ENCODE data around the gene PPP1R9B. TPM values are rescaled to one million over a fixed set of nuclear protein-coding genes. Genes with fewer than 3 reads are reported as not detected.
A peak's percentile ranks its signal among the peaks of the same experiment; 100 is the strongest.

Gene PPP1R9B
- total and polyA plus RNA-seq, 2 experiments from 2014 or later = 6.2 to 59.4 TPM

- TF ChIP-seq, protein P1, sequence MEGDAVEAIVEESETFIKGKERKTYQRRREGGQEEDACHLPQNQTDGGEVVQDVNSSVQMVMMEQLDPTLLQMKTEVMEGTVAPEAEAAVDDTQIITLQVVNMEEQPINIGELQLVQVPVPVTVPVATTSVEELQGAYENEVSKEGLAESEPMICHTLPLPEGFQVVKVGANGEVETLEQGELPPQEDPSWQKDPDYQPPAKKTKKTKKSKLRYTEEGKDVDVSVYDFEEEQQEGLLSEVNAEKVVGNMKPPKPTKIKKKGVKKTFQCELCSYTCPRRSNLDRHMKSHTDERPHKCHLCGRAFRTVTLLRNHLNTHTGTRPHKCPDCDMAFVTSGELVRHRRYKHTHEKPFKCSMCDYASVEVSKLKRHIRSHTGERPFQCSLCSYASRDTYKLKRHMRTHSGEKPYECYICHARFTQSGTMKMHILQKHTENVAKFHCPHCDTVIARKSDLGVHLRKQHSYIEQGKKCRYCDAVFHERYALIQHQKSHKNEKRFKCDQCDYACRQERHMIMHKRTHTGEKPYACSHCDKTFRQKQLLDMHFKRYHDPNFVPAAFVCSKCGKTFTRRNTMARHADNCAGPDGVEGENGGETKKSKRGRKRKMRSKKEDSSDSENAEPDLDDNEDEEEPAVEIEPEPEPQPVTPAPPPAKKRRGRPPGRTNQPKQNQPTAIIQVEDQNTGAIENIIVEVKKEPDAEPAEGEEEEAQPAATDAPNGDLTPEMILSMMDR (IDR thresholded peaks at IDR 0.05; ENCODE audit: low read depth, low read length) = no peak
- Histone ChIP-seq H3K9me3 (ENCODE audit: low read depth) (no peaks in the 10 kb centered on the region), H3K27ac (no peak overlapping the region), H3K27me3 (no peaks in the 10 kb centered on the region), H3K4me1 (ENCODE audit: low read depth) (peaks cover 25% of the 10 kb centered on the region), H3K36me3 (peaks cover 6% of the 10 kb centered on the region), H3K4me3 (no peak overlapping the region)
- no peak for DNase-seq (ENCODE audit: low read depth in 1 of 2, low spot score in 1 of 2)
These were observed 51.5 kb downstream of the PPP1R9B start for GRCh38 chr17:50099003-50099402.

GRCh38 chr17:50098583-50098982, 51.9 kb downstream of the PPP1R9B start:
- Histone ChIP-seq H3K36me3 (peaks cover 6% of the 10 kb centered on the region), H3K4me3 (no peak overlapping the region), H3K9me3 (ENCODE audit: low read depth) (no peaks in the 10 kb centered on the region), H3K27ac (no peak overlapping the region), H3K4me1 (ENCODE audit: low read depth) (peaks cover 25% of the 10 kb centered on the region), H3K27me3 (no peaks in the 10 kb centered on the region)
- no peak for DNase-seq (ENCODE audit: low read depth in 1 of 2, low spot score in 1 of 2)
- TF ChIP-seq, protein P1 (IDR thresholded peaks at IDR 0.05; ENCODE audit: low read depth, low read length) = no peak

GRCh38 chr17:50097926-50098325, 52.6 kb downstream of the PPP1R9B start:
- TF ChIP-seq, protein P1 (IDR thresholded peaks at IDR 0.05; ENCODE audit: low read depth, low read length) = no peak
- H3K36me3 ChIP-seq = peaks cover 6% of the 10 kb centered on the region
- peaks cover 25% of the 10 kb centered on the region for H3K4me1 ChIP-seq (ENCODE audit: low read depth)

DNA sequence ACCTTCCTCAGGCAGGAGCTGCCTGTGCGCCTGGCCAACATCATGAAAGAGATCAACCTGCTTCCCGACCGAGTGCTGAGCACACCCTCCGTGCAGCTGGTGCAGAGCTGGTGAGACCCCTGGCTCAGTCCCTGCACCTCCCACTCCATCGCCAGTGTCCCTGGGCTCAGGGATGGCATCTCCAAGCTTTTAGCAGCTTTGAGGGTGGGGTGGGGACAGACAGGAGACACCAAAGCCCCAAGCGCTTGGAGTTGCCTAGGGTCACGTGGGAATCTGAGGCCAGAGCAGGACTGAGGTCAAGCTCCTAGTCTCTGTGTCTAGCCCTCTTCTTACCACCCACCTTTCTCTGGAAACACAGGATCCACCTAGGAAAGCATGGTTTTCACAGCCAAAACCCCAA, 53.0 kb downstream of the PPP1R9B start:
- Histone ChIP-seq H3K27ac (no peak overlapping the region), H3K9me3 (ENCODE audit: low read depth) (no peaks in the 10 kb centered on the region), H3K36me3 (peaks cover 6% of the 10 kb centered on the region), H3K4me3 (no peak overlapping the region), H3K4me1 (ENCODE audit: low read depth) (peaks cover 23% of the 10 kb centered on the region), H3K27me3 (no peaks in the 10 kb centered on the region)
- TF ChIP-seq, protein P1 (IDR thresholded peaks at IDR 0.05; ENCODE audit: low read depth, low read length) = no peak
- no peak for DNase-seq (ENCODE audit: low read depth in 1 of 2, low spot score in 1 of 2)

More at GRCh38 chr17:50097926-50098325, 52.6 kb downstream of the PPP1R9B start:
- DNase-seq (ENCODE audit: low read depth in 1 of 2, low spot score in 1 of 2) = no peak
- Histone ChIP-seq H3K9me3 (ENCODE audit: low read depth) (no peaks in the 10 kb centered on the region), H3K27ac (no peak overlapping the region), H3K4me3 (no peak overlapping the region), H3K27me3 (no peaks in the 10 kb centered on the region)

GRCh38 chr17:50096758-50097157, 53.7 kb downstream of the PPP1R9B start:
- Histone ChIP-seq H3K27ac (no peak overlapping the region), H3K36me3 (peaks cover 6% of the 10 kb centered on the region), H3K9me3 (ENCODE audit: low read depth) (no peaks in the 10 kb centered on the region), H3K27me3 (no peaks in the 10 kb centered on the region), H3K4me3 (no peak overlapping the region), H3K4me1 (ENCODE audit: low read depth) (peaks cover 16% of the 10 kb centered on the region)
- DNase-seq (ENCODE audit: low read depth in 1 of 2, low spot score in 1 of 2) = no peak
- TF ChIP-seq, protein P1 (IDR thresholded peaks at IDR 0.05; ENCODE audit: low read depth, low read length) = no peak

DNA sequence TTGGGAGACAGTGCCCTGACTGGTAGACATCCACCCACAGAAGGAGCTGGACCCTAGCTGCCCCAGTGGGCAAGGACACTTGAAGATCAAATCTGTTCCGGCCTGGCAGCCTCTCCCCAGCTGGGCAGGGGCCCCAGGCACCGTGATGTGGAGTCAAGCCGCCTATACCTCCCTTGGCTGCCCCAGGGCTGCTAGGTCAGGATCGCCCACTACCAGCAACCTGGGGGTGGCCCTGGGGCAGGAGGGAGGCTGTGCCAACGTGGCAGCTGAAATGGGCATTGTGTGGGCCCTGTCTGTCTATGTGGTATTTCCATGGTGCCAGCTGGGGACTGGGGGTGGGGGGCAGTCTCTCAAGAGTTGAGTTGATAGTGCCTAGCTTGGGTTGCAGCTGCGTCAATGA, 54.4 kb downstream of the PPP1R9B start:
- H3K27me3 ChIP-seq = no peaks in the 10 kb centered on the region
- TF ChIP-seq, protein P1 (IDR thresholded peaks at IDR 0.05; ENCODE audit: low read depth, low read length) = no peak
- H3K27ac ChIP-seq = no peak overlapping the region
- H3K4me3 ChIP-seq = peak overlapping the region; percentile 72
- DNase-seq (ENCODE audit: low read depth in 1 of 2, low spot score in 1 of 2) = no peak
- H3K4me1 ChIP-seq (ENCODE audit: low read depth) = peaks cover 10% of the 10 kb centered on the region
- no peaks in the 10 kb centered on the region for H3K9me3 ChIP-seq (ENCODE audit: low read depth)
- peaks cover 6% of the 10 kb centered on the region for H3K36me3 ChIP-seq
